Measurements from ENCODE around the gene LCOR.

The LCOR gene

GRCh38 chr10:96917628-96918027 lies 85.5 kb downstream of the LCOR start:
- TF ChIP-seq CEBPB (IDR thresholded peaks at IDR 0.05) (no peak), MAX (IDR thresholded peaks at IDR 0.05) (no peak)

- TF ChIP-seq USF1 (IDR thresholded peaks at IDR 0.05) (no peak), TEAD4 (IDR thresholded peaks at IDR 0.05) (no peak), CREB1 (IDR thresholded peaks at IDR 0.05; ENCODE audit: low read depth) (no peak), MAX (IDR thresholded peaks at IDR 0.05) (no peak), NFIC (IDR thresholded peaks at IDR 0.05) (no peak), RAD21 (IDR thresholded peaks at IDR 0.05; ENCODE audit: low read depth) (no peak), TAF1 (IDR thresholded peaks at IDR 0.05; ENCODE audit: low read depth) (no peak), YY1 (IDR thresholded peaks at IDR 0.05; ENCODE audit: low read depth) (no peak), ZBTB7A (IDR thresholded peaks at IDR 0.05; ENCODE audit: low read depth) (no peak), CEBPB (IDR thresholded peaks at IDR 0.05) (no peak)
These were observed 86.3 kb downstream of the LCOR start for GRCh38 chr10:96918214-96919002.

GRCh38 chr10:96919785-96920430 lies 87.8 kb downstream of the LCOR start:
- TF ChIP-seq TAF1 (IDR thresholded peaks at IDR 0.05; ENCODE audit: low read depth) (no peak), YY1 (IDR thresholded peaks at IDR 0.05; ENCODE audit: low read depth) (no peak), ZBTB7A (IDR thresholded peaks at IDR 0.05; ENCODE audit: low read depth) (no peak), CREB1 (IDR thresholded peaks at IDR 0.05; ENCODE audit: low read depth) (no peak), TEAD4 (IDR thresholded peaks at IDR 0.05) (no peak), MAX (IDR thresholded peaks at IDR 0.05) (no peak), USF1 (IDR thresholded peaks at IDR 0.05) (no peak), EP300 (IDR thresholded peaks at IDR 0.05; ENCODE audit: borderline replicate concordance) (no peak), FOXM1 (IDR thresholded peaks at IDR 0.05; ENCODE audit: borderline replicate concordance, low read depth) (no peak), TCF12 (IDR thresholded peaks at IDR 0.05; ENCODE audit: low read depth) (no peak), RAD21 (IDR thresholded peaks at IDR 0.05; ENCODE audit: low read depth) (no peak), NFIC (IDR thresholded peaks at IDR 0.05) (no peak), REST (IDR thresholded peaks at IDR 0.05; ENCODE audit: low read depth) (no peak)

GRCh38 chr10:96921655-96922054 lies 89.6 kb downstream of the LCOR start:
- TF ChIP-seq EGR1 (IDR thresholded peaks at IDR 0.05) (no peak), YY1 (IDR thresholded peaks at IDR 0.05; ENCODE audit: low read depth) (no peak), USF1 (IDR thresholded peaks at IDR 0.05) (no peak), TAF1 (IDR thresholded peaks at IDR 0.05; ENCODE audit: low read depth) (no peak), RAD21 (IDR thresholded peaks at IDR 0.05; ENCODE audit: low read depth) (no peak), ZBTB7A (IDR thresholded peaks at IDR 0.05; ENCODE audit: low read depth) (no peak), TCF12 (IDR thresholded peaks at IDR 0.05; ENCODE audit: low read depth) (no peak), TEAD4 (IDR thresholded peaks at IDR 0.05) (no peak)

GRCh38 chr10:96922978-96923948 lies 91.2 kb downstream of the LCOR start:
- TF ChIP-seq TEAD4 (IDR thresholded peaks at IDR 0.05) (no peak), CEBPB (IDR thresholded peaks at IDR 0.05) (no peak), RAD21 (IDR thresholded peaks at IDR 0.05; ENCODE audit: low read depth) (no peak), EP300 (IDR thresholded peaks at IDR 0.05; ENCODE audit: borderline replicate concordance) (no peak), CREB1 (IDR thresholded peaks at IDR 0.05; ENCODE audit: low read depth) (no peak), REST (IDR thresholded peaks at IDR 0.05; ENCODE audit: low read depth) (no peak), ZBTB7A (IDR thresholded peaks at IDR 0.05; ENCODE audit: low read depth) (no peak), TAF1 (IDR thresholded peaks at IDR 0.05; ENCODE audit: low read depth) (no peak), EGR1 (IDR thresholded peaks at IDR 0.05) (no peak), YY1 (IDR thresholded peaks at IDR 0.05; ENCODE audit: low read depth) (no peak), USF1 (IDR thresholded peaks at IDR 0.05) (no peak), TCF12 (IDR thresholded peaks at IDR 0.05; ENCODE audit: low read depth) (no peak)
